Measurements from ENCODE around the gene FLAD1.

Gene FLAD1

GRCh38 chr1:155006601-155007101 lies 23.5 kb downstream of the FLAD1 start:
- no peak overlapping the region for H3K4me3 ChIP-seq (ENCODE audit: low read depth, low read length)
- no peaks in the 10 kb centered on the region for H3K9me3 ChIP-seq (ENCODE audit: control insufficient read depth, insufficient read depth, low read depth, low read length)
- H3K36me3 ChIP-seq (ENCODE audit: control insufficient read depth in 2 of 2, insufficient read depth in 1 of 2, low read length in 2 of 2), result peaks cover 0 to 2% of the 10 kb centered on the region in 2 experiments; a peak in 1 of 3 replicates
- CTCF ChIA-PET, result interaction anchor here (0.9 to 3.5 kb wide), 2 partner anchors 11 kb away, joined by 3 to 30 read pairs; no protein-coding TSS in a partner anchor
- H3K4me1 ChIP-seq (ENCODE audit: control insufficient read depth, insufficient read depth, low read length), result peaks cover 8% of the 10 kb centered on the region
- POLR2A ChIA-PET, result interaction anchor here (1.5 kb wide), 1 partner anchor 10 kb away, joined by 7 read pairs; no protein-coding TSS in a partner anchor
- TF ChIP-seq ZSCAN30 (tag by site-specific recombination; IDR thresholded peaks at IDR 0.05) (no peak), PATZ1 (tag by site-specific recombination; IDR thresholded peaks at IDR 0.05) (0 out of 2 replicates have a peak, but pooled peaks have one; percentile 41), ZNF248 (tag by site-specific recombination; IDR thresholded peaks at IDR 0.05) (no peak), KLF17 (tag by site-specific recombination; IDR thresholded peaks at IDR 0.05) (0 out of 2 replicates have a peak, but pooled peaks have one; percentile 22), ZNF76 (tag by site-specific recombination; IDR thresholded peaks at IDR 0.05; ENCODE audit: borderline replicate concordance, low read depth) (peak; percentile 97), ZNF501 (tag by site-specific recombination; IDR thresholded peaks at IDR 0.05) (no peak), BCL11B (tag by site-specific recombination; IDR thresholded peaks at IDR 0.05; ENCODE audit: low read depth) (peak; percentile 67), SP3 (tag by site-specific recombination; IDR thresholded peaks at IDR 0.05) (peak; percentile 57), ZNF280C (tag by site-specific recombination; IDR thresholded peaks at IDR 0.05) (no peak), ZNF843 (tag by site-specific recombination; IDR thresholded peaks at IDR 0.05) (no peak), ZNF140 (tag by site-specific recombination; IDR thresholded peaks at IDR 0.05) (no peak), ZNF394 (tag by site-specific recombination; IDR thresholded peaks at IDR 0.05; ENCODE audit: borderline replicate concordance) (peak; percentile 28; the same call in 1 of the 2 replicates), ZBTB17 (tag by site-specific recombination; IDR thresholded peaks at IDR 0.05) (peak; percentile 97), GLI2 (tag by site-specific recombination; IDR thresholded peaks at IDR 0.05; ENCODE audit: borderline replicate concordance, low read depth) (no peak), ZNF366 (tag by site-specific recombination; conservative IDR thresholded peaks at IDR 0.05) (peak; percentile 66), ZNF544 (tag by site-specific recombination; IDR thresholded peaks at IDR 0.05) (no peak), KLF8 (tag by site-specific recombination; IDR thresholded peaks at IDR 0.05) (0 out of 2 replicates have a peak, but pooled peaks have one; percentile 51), ATF2 (tag by site-specific recombination; IDR thresholded peaks at IDR 0.05; ENCODE audit: low read depth) (no peak), ZBTB49 (tag by site-specific recombination; IDR thresholded peaks at IDR 0.05; ENCODE audit: low read depth) (no peak), ZNF670 (tag by site-specific recombination; IDR thresholded peaks at IDR 0.05; ENCODE audit: low read depth) (no peak), ZNF747 (tag by site-specific recombination; IDR thresholded peaks at IDR 0.05) (no peak), ZNF335 (tag by site-specific recombination; conservative IDR thresholded peaks at IDR 0.05) (peak; percentile 57)
- TF ChIP-seq, protein P1, sequence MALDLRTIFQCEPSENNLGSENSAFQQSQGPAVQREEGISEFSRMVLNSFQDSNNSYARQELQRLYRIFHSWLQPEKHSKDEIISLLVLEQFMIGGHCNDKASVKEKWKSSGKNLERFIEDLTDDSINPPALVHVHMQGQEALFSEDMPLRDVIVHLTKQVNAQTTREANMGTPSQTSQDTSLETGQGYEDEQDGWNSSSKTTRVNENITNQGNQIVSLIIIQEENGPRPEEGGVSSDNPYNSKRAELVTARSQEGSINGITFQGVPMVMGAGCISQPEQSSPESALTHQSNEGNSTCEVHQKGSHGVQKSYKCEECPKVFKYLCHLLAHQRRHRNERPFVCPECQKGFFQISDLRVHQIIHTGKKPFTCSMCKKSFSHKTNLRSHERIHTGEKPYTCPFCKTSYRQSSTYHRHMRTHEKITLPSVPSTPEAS (tag by site-specific recombination; IDR thresholded peaks at IDR 0.05), result no peak
- TF ChIP-seq, protein P2, sequence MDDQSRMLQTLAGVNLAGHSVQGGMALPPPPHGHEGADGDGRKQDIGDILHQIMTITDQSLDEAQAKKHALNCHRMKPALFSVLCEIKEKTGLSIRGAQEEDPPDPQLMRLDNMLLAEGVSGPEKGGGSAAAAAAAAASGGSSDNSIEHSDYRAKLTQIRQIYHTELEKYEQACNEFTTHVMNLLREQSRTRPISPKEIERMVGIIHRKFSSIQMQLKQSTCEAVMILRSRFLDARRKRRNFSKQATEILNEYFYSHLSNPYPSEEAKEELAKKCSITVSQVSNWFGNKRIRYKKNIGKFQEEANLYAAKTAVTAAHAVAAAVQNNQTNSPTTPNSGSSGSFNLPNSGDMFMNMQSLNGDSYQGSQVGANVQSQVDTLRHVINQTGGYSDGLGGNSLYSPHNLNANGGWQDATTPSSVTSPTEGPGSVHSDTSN (CRISPR knock-in tag; IDR thresholded peaks at IDR 0.05), result no peak
- peak overlapping the region; percentile 41; the same call in 1 of the 2 replicates for H3K27ac ChIP-seq (ENCODE audit: extremely low read depth, low read depth, low read length)

Data from HEK293 (cell line).